H1 (cell line): Measurements from ENCODE around the gene MAP2K2. TPM values are rescaled to one million over a fixed set of nuclear protein-coding genes. Genes with fewer than 3 reads are reported as not detected.

Source experiments
- CTCF ChIA-PET: fragments of 300-600 bp; sonication (Branson Sonifier 250); formaldehyde crosslinking; loops from one replicate; lab custom pipeline; 2021; ENCODE audit not compliant: partially characterized antibody; lab: Charles Lee
- POLR2A ChIA-PET: fragments of 300-600 bp; sonication (Branson Sonifier 250); formaldehyde crosslinking; loops from one replicate; lab custom pipeline; 2021; ENCODE audit warnings: inconsistent platforms; ENCODE audit not compliant: partially characterized antibody; lab: Charles Lee
- DNase-seq, 2 experiments: peaks; one replicate each; pipeline versions ENCODE4 v3.0.0 to v3.0.0-alpha.2; 2010 to 2022; ENCODE audit warnings: low spot score in 2 of 2, low read depth in 1 of 2, mixed read lengths in 1 of 2
- FAIRE-seq: peaks from 2 replicates; lab custom pipeline; 2011; peaks lifted over from hg19 to GRCh38; lab: Jason Lieb, UNC
- H2AFZ ChIP-seq: 2 replicates; pipeline ENCODE4 v1.8.1; 2012; ENCODE audit warnings: low read length, inconsistent platforms
- H2AK5ac ChIP-seq: 2 replicates; pipeline ENCODE4 v1.6.1; 2013; ENCODE audit warnings: low read depth, low read length
- H2BK120ac ChIP-seq: replicated peaks from 2 replicates; pipeline ENCODE3; 2013; ENCODE audit warnings: low read depth, low read length, inconsistent platforms
- H2BK12ac ChIP-seq: 2 replicates; pipeline ENCODE4 v1.6.1; 2013; ENCODE audit warnings: low read depth, low read length
- H2BK15ac ChIP-seq: 2 replicates; pipeline ENCODE4 v1.6.1; 2013; ENCODE audit warnings: low read length
- H2BK20ac ChIP-seq: 2 replicates; pipeline ENCODE4 v1.6.1; 2013; ENCODE audit warnings: low read length
- H2BK5ac ChIP-seq: 2 replicates; pipeline ENCODE4 v1.6.1; 2013; ENCODE audit warnings: low read depth, low read length
- H3K14ac ChIP-seq: 2 replicates; pipeline ENCODE4 v1.6.1; 2013; ENCODE audit warnings: inconsistent platforms; ENCODE audit not compliant: insufficient read length
- H3K18ac ChIP-seq: 2 replicates; pipeline ENCODE4 v1.6.1; 2013; ENCODE audit warnings: low read length; ENCODE audit errors: extremely low read depth
- H3K23ac ChIP-seq: 2 replicates; pipeline ENCODE4 v1.6.1; 2013; ENCODE audit warnings: inconsistent platforms; ENCODE audit not compliant: insufficient read length
- H3K23me2 ChIP-seq: 2 replicates; pipeline ENCODE4 v1.6.1; 2013; ENCODE audit warnings: low read depth, low read length
- H3K27ac ChIP-seq: 2 replicates; pipeline ENCODE4 v1.6.1; 2011; ENCODE audit warnings: low read depth, low read length, inconsistent platforms
- H3K27me3 ChIP-seq, 4 experiments: replicated peaks in 1 of 4; 1 replicate in 1 of 4; 2 replicates in 3 of 4; pipeline versions ENCODE4 v1.6.1 to v1.8.1; 2011 to 2013; ENCODE audit warnings: low read length in 3 of 4, mild to moderate bottlenecking in 3 of 4, inconsistent platforms in 2 of 4, mixed read lengths in 2 of 4, moderate library complexity in 1 of 4; ENCODE audit not compliant: control insufficient read depth in 3 of 4, insufficient read depth in 3 of 4; ENCODE audit errors: extremely low read depth in 1 of 4
- H3K36me3 ChIP-seq, 4 experiments: 2 replicates each; pipeline versions ENCODE4 v1.6.1 to v1.8.1; 2011 to 2013; ENCODE audit warnings: mild to moderate bottlenecking in 4 of 4, low read length in 3 of 4, moderate library complexity in 2 of 4, control low read depth in 1 of 4, inconsistent platforms in 1 of 4; ENCODE audit not compliant: insufficient read depth in 4 of 4, control insufficient read depth in 2 of 4
- H3K4ac ChIP-seq: replicated peaks from 2 replicates; pipeline ENCODE3; 2013; ENCODE audit warnings: low read length, low read depth, mixed read lengths, inconsistent platforms; ENCODE audit not compliant: insufficient read length
- H3K4me1 ChIP-seq, 4 experiments: replicated peaks in 1 of 4; 1 replicate in 1 of 4; 2 replicates in 3 of 4; pipeline versions ENCODE4 v1.6.1 to v1.8.1; 2011 to 2013; ENCODE audit warnings: low read length in 3 of 4, inconsistent platforms in 2 of 4, mixed read lengths in 1 of 4; ENCODE audit not compliant: insufficient read depth in 4 of 4, control insufficient read depth in 3 of 4
- H3K4me2 ChIP-seq, 2 experiments: 2 replicates each; pipeline versions ENCODE4 v1.6.1 to v1.8.1; 2011 to 2013; ENCODE audit warnings: low read depth in 2 of 2, low read length in 2 of 2, control low read depth in 1 of 2, inconsistent platforms in 1 of 2, mild to moderate bottlenecking in 1 of 2; ENCODE audit not compliant: insufficient read depth in 1 of 2
- H3K4me3 ChIP-seq, 4 experiments: fragments of 200-600, 300-600 bp in 1 of 4; sonication (generic), shearing (Covaris generic), sonication (Bioruptor Twin) in 1 of 4; 2 replicates each; pipeline versions ENCODE4 v1.5.1 to v1.8.1; 2011 to 2016; ENCODE audit warnings: low read length in 4 of 4, low read depth in 3 of 4, control low read depth in 2 of 4, inconsistent platforms in 2 of 4, mild to moderate bottlenecking in 2 of 4, mixed read lengths in 1 of 4, moderate library complexity in 1 of 4; ENCODE audit not compliant: insufficient read depth in 2 of 4; ENCODE audit errors: extremely low read depth in 1 of 4
- H3K56ac ChIP-seq: replicated peaks from 2 replicates; pipeline ENCODE3; 2013; ENCODE audit warnings: low read depth, mild to moderate bottlenecking, mixed read lengths, low read length, inconsistent platforms; ENCODE audit not compliant: insufficient read length
- H3K79me1 ChIP-seq: 2 replicates; pipeline ENCODE4 v1.6.1; 2013; ENCODE audit warnings: low read depth, low read length, control low read depth
- H3K79me2 ChIP-seq, 2 experiments: 2 replicates each; pipeline versions ENCODE4 v1.6.1 to v1.8.1; 2012 to 2013; ENCODE audit warnings: low read length in 2 of 2, mild to moderate bottlenecking in 2 of 2, inconsistent platforms in 1 of 2; ENCODE audit not compliant: insufficient read depth in 2 of 2, control insufficient read depth in 1 of 2
- H3K9ac ChIP-seq, 4 experiments: replicated peaks in 1 of 4; 1 replicate in 1 of 4; 2 replicates in 3 of 4; pipeline versions ENCODE4 v1.6.1 to v1.8.1; 2011 to 2013; ENCODE audit warnings: low read depth in 3 of 4, low read length in 3 of 4, control low read depth in 2 of 4, mild to moderate bottlenecking in 2 of 4, moderate library complexity in 2 of 4, inconsistent platforms in 1 of 4; ENCODE audit errors: extremely low read depth in 1 of 4
- H3K9me3 ChIP-seq, 2 experiments: 2 replicates each; pipeline versions ENCODE4 v1.6.1 to v1.8.1; 2012 to 2013; ENCODE audit warnings: mild to moderate bottlenecking in 2 of 2, moderate library complexity in 2 of 2, control low read depth in 1 of 2, inconsistent platforms in 1 of 2, low read depth in 1 of 2, low read length in 1 of 2, mixed read lengths in 1 of 2; ENCODE audit not compliant: insufficient read depth in 2 of 2
- H4K20me1 ChIP-seq, 2 experiments: replicated peaks in 1 of 2; 2 replicates each; pipeline versions ENCODE3 to v1.8.1; 2011 to 2013; ENCODE audit warnings: inconsistent platforms in 2 of 2, low read length in 2 of 2, mild to moderate bottlenecking in 1 of 2; ENCODE audit not compliant: insufficient read depth in 2 of 2, control insufficient read depth in 1 of 2
- H4K5ac ChIP-seq: 2 replicates; pipeline ENCODE4 v1.6.1; 2013; ENCODE audit warnings: low read length, low read depth, mixed read lengths, inconsistent platforms; ENCODE audit not compliant: insufficient read length
- H4K8ac ChIP-seq: 2 replicates; pipeline ENCODE4 v1.8.0; 2013; ENCODE audit warnings: mild to moderate bottlenecking, moderate library complexity, low read length, inconsistent platforms; ENCODE audit not compliant: insufficient read depth; ENCODE audit errors: extremely low read depth
- H4K91ac ChIP-seq: replicated peaks from 2 replicates; pipeline ENCODE3; 2013; ENCODE audit warnings: low read length, mixed read lengths, inconsistent platforms; ENCODE audit not compliant: insufficient read length
- ATF2 ChIP-seq: IDR thresholded peaks from 2 replicates; pipeline ENCODE4 v1.6.1; 2012; ENCODE audit warnings: low read length, inconsistent platforms
- BACH1 ChIP-seq: IDR thresholded peaks from 2 replicates; pipeline ENCODE4 v1.6.1; 2012; ENCODE audit warnings: low read length, improper control_type of control experiment
- CTCF ChIP-seq, 3 experiments: IDR thresholded peaks; 1 replicate in 2 of 3; 2 replicates in 1 of 3; pipeline versions ENCODE4 v1.5.1 to v1.6.1; 2011; ENCODE audit warnings: low read length in 3 of 3, mild to moderate bottlenecking in 3 of 3, inconsistent platforms in 2 of 3, low read depth in 1 of 3, moderate library complexity in 1 of 3; ENCODE audit not compliant: insufficient read depth in 1 of 3; ENCODE audit errors: control extremely low read depth in 1 of 3
- JUN ChIP-seq: IDR thresholded peaks from 2 replicates; pipeline ENCODE4 v1.6.1; 2011; ENCODE audit warnings: low read depth, mild to moderate bottlenecking, improper control_type of control experiment, low read length
- KDM5A ChIP-seq: fragments of 200-600 bp; IDR thresholded peaks from 2 replicates; pipeline ENCODE4 v1.7.1; 2012; ENCODE audit warnings: mild to moderate bottlenecking, low read length, inconsistent platforms, mixed read lengths
- NANOG ChIP-seq: IDR thresholded peaks from 2 replicates; pipeline ENCODE4 v1.6.1; 2011; ENCODE audit warnings: low read length, low read depth, mild to moderate bottlenecking, inconsistent platforms; ENCODE audit not compliant: insufficient read depth, poor library complexity, severe bottlenecking
- RAD21 ChIP-seq, 2 experiments: IDR thresholded peaks in 1 of 2; conservative IDR thresholded peaks in 1 of 2; 2 replicates each; pipeline ENCODE4 v1.6.1; 2011; ENCODE audit warnings: low read depth in 2 of 2, low read length in 2 of 2, improper control_type of control experiment in 1 of 2, inconsistent platforms in 1 of 2, mild to moderate bottlenecking in 1 of 2, moderate library complexity in 1 of 2
- SP2 ChIP-seq: IDR thresholded peaks from 2 replicates; pipeline ENCODE4 v1.6.1; 2012; ENCODE audit warnings: mild to moderate bottlenecking, low read length, inconsistent platforms
- TAF1 ChIP-seq: IDR thresholded peaks from 2 replicates; pipeline ENCODE4 v1.6.1; 2011; ENCODE audit warnings: mild to moderate bottlenecking, low read depth, low read length
- WGBS, 2 experiments: shearing (Covaris generic) in 1 of 2; methylation state at CpG; one replicate each; pipeline versions ENCODE4 v1.1.6 to v1.1.7; 2013 to 2015; ENCODE audit warnings: low lambda C conversion rate in 2 of 2, mixed read lengths in 2 of 2, inconsistent platforms in 1 of 2, low coverage in 1 of 2, missing lambda C conversion rate in 1 of 2; ENCODE audit not compliant: insufficient replicate concordance in 2 of 2, insufficient coverage in 1 of 2, insufficient read length in 1 of 2; ENCODE audit errors: extremely low coverage in 1 of 2, missing lambda C conversion rate in 1 of 2; 5-methylcytosine and 5-hydroxymethylcytosine counted together
- polyA plus RNA-seq, 7 experiments: library from polyadenylated mRNA; depleted of rRNA in 3 of 7; stranded (reverse) in 5 of 7; unstranded in 2 of 7; fragments of >200 nt in 5 of 7; fragments of 200-250 nt in 2 of 7; gene quantifications; 1 replicate in 5 of 7; 2 replicates in 1 of 7; 4 replicates in 1 of 7; pipeline versions ENCODE4 v1.2.1 to v1.2.3, GENCODE V29; 2011 to 2013; ENCODE audit warnings: missing spikeins in 2 of 7, mixed read lengths in 2 of 7
- total RNA-seq: library from RNA; stranded (reverse); fragmentation: NEBNext Ultra II Directional; extraction: Animal tissue kit (Norgen Biotek cat#: 25700); gene quantifications from 2 replicates; pipeline ENCODE4 v1.2.1, GENCODE V29; 2021

MAP2K2 gene
- total and polyA plus RNA-seq, 2 of the 8 experiments (the other 6 are each of a cell fraction or from before 2014, with no cell fraction given), result 111 to 162 TPM

- Histone ChIP-seq H3K23me2 (no peaks in the 10 kb centered on the region), H2BK20ac (no peak overlapping the region), H3K79me2 (no peaks in the 10 kb centered on the region), H2AFZ (no peak overlapping the region), H3K9ac (no peak overlapping the region), H3K56ac (no peak overlapping the region), H3K23ac (no peak overlapping the region), H3K4me2 (no peak overlapping the region), H3K27ac (no peak overlapping the region), H4K5ac (no peak overlapping the region), H2BK120ac (no peak overlapping the region), H3K9me3 (no peaks in the 10 kb centered on the region), H4K91ac (no peak overlapping the region), H3K4me1 (no peaks in the 10 kb centered on the region; a peak in 1 of 7 replicates), H2BK5ac (no peak overlapping the region), H3K18ac (no peak overlapping the region), H3K14ac (no peak overlapping the region), H2BK12ac (no peak overlapping the region), H2AK5ac (no peak overlapping the region), H4K20me1 (no peaks in the 10 kb centered on the region), H3K27me3 (no peaks in the 10 kb centered on the region; a peak in 1 of 7 replicates), H3K4me3 (no peak overlapping the region), H3K4ac (no peak overlapping the region), H2BK15ac (no peak overlapping the region), H4K8ac (no peak overlapping the region), H3K36me3 (no peaks in the 10 kb centered on the region), H3K79me1 (no peaks in the 10 kb centered on the region)
- DNase-seq (no peak), FAIRE-seq (no peak)
- POLR2A ChIA-PET, result no interaction called here
- CTCF ChIA-PET, result interaction anchor here (1.0 kb wide), 1 partner anchor 12 kb away, joined by 3 read pairs; no protein-coding TSS in a partner anchor
- 61% methylated on average over 7 of the region's 7 CpGs; no CpG with 5 or more reads in 1 of the 2 experiments for WGBS, 2 experiments
- no peak for TF ChIP-seq RAD21 (IDR thresholded peaks at IDR 0.05 in 1 of 2, conservative IDR thresholded peaks at IDR 0.05 in 1 of 2; ENCODE audit: low read depth in 2 of 2, low read length in 2 of 2)
- TF ChIP-seq KDM5A, result no peak
- no peak for TF ChIP-seq TAF1
- TF ChIP-seq JUN, result no peak
- TF ChIP-seq NANOG, result no peak
- no peak for TF ChIP-seq CTCF (IDR thresholded peaks at IDR 0.05; ENCODE audit: control extremely low read depth in 1 of 3, insufficient read depth in 1 of 3, low read depth in 1 of 3, low read length in 3 of 3)
- no peak for TF ChIP-seq SP2
- no peak for TF ChIP-seq BACH1
- TF ChIP-seq ATF2, result no peak
Observed at GRCh38 chr19:4144666-4145249, 20.8 kb upstream of the MAP2K2 start.
